Gastroesophageal sphincter (tissue), 4 donors: ENCODE results near the gene TWF2. TPM values are rescaled to one million over a fixed set of nuclear protein-coding genes. Genes with fewer than 3 reads are reported as not detected.

Experiments
- ATAC-seq: fragments of 150-250 bp; one replicate; pipeline ENCODE4 v1.9.1; 2016; ENCODE audit warnings: mild to moderate bottlenecking, moderate library complexity
- H3K27ac ChIP-seq, 4 donors: fragments of 200-600 bp; sonication (generic) in 3 of 4; 1 replicate in 3 of 4; 2 replicates in 1 of 4; pipeline ENCODE4 v1.5.1; 2016 to 2019
- H3K27me3 ChIP-seq: fragments of 200-600 bp; sonication (generic); one replicate; pipeline ENCODE4 v1.5.1; 2019
- H3K36me3 ChIP-seq, 2 donors: fragments of 200-600 bp; sonication (generic); one replicate each; pipeline ENCODE4 v1.5.1; 2019; ENCODE audit warnings: control low read depth in 1 of 2
- H3K4me1 ChIP-seq, 3 donors: fragments of 200-600 bp; sonication (generic); 1 replicate in 2 of 3; 2 replicates in 1 of 3; pipeline ENCODE4 v1.5.1; 2016 to 2019; ENCODE audit warnings: control low read depth in 2 of 3
- H3K4me3 ChIP-seq, 2 donors: fragments of 200-600 bp; sonication (generic); one replicate each; pipeline ENCODE4 v1.5.1; 2019; ENCODE audit warnings: mild to moderate bottlenecking in 1 of 2, moderate library complexity in 1 of 2
- H3K9me3 ChIP-seq, 3 donors: fragments of 200-600 bp; sonication (generic); one replicate each; pipeline ENCODE4 v1.5.1; 2017 to 2019; ENCODE audit warnings: control low read depth in 2 of 3
- EP300 ChIP-seq: sonication (generic); formaldehyde crosslinking; IDR thresholded peaks from one replicate; pipeline ENCODE4 v1.6.1; 2017; ENCODE audit warnings: antibody characterized with exemption, mild to moderate bottlenecking
- POLR2A ChIP-seq, 2 donors: fragments of 450-650 bp; IDR thresholded peaks; one replicate each; pipeline ENCODE4 v1.6.1; 2017; ENCODE audit warnings: antibody characterized with exemption in 2 of 2, mild to moderate bottlenecking in 2 of 2, moderate library complexity in 1 of 2
- POLR2AphosphoS5 ChIP-seq: sonication (generic); formaldehyde crosslinking; IDR thresholded peaks from one replicate; pipeline ENCODE4 v1.6.1; 2017; ENCODE audit warnings: antibody characterized with exemption
- WGBS, 2 donors: methylation state at CpG; one replicate each; pipeline ENCODE4 v1.1.5; 2018; ENCODE audit warnings: low coverage in 1 of 2; 5-methylcytosine and 5-hydroxymethylcytosine counted together
- total RNA-seq, 4 donors: library from RNA; depleted of rRNA; stranded (reverse); fragments of >200 nt; gene quantifications; one replicate each; pipeline ENCODE4 v1.1.0, GENCODE V29; 2016
- TF ChIP-seq, protein P1 (sequence below), 4 experiments: fragments of 200-600 bp in 2 of 4; fragments of 450-650 bp in 2 of 4; sonication (generic) in 1 of 4; IDR thresholded peaks; one replicate each; pipeline ENCODE4 v1.5.1; 2017 to 2019; ENCODE audit warnings: antibody characterized with exemption in 4 of 4, mild to moderate bottlenecking in 2 of 4, moderate library complexity in 2 of 4

Gene TWF2
- total RNA-seq, 4 donors from 2014 or later = 46.8 to 79.5 (median 69.2) TPM

DNA sequence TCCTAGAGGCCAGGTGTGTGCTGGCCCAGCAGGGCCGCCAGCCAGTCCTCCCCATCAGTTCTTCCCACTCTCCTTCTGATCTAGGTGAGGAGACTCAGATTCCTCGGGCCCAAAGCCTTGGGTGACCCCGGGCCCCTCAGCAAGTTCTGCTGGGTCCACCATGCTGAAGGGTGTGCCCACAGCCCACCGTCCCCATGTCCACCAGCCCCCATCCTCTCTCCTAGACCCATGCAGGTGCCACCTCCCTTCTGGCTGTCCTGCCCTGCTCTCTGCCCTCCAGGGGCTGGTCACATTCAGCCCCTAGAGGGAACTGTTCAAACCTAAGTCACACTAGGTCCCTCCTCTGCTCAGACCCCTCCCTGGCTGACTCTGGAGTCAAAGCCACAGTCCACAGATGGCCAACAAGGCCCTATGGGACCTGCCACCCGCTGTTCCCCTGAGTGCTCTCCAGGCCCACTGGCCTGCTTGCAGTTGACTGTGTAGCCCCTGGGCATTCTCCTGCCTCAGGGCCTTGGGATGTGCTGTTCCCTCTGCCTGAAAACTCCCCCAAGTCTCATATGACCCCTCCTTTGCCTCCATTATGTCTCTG is 12.6 kb downstream of the TWF2 start:
- TF ChIP-seq POLR2A (IDR thresholded peaks at IDR 0.05) (no peak), POLR2AphosphoS5 (no peak), EP300 (no peak)
- TF ChIP-seq, protein P1, sequence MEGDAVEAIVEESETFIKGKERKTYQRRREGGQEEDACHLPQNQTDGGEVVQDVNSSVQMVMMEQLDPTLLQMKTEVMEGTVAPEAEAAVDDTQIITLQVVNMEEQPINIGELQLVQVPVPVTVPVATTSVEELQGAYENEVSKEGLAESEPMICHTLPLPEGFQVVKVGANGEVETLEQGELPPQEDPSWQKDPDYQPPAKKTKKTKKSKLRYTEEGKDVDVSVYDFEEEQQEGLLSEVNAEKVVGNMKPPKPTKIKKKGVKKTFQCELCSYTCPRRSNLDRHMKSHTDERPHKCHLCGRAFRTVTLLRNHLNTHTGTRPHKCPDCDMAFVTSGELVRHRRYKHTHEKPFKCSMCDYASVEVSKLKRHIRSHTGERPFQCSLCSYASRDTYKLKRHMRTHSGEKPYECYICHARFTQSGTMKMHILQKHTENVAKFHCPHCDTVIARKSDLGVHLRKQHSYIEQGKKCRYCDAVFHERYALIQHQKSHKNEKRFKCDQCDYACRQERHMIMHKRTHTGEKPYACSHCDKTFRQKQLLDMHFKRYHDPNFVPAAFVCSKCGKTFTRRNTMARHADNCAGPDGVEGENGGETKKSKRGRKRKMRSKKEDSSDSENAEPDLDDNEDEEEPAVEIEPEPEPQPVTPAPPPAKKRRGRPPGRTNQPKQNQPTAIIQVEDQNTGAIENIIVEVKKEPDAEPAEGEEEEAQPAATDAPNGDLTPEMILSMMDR (IDR thresholded peaks at IDR 0.05) = no peak
- H3K4me3 ChIP-seq = no peak overlapping the region
- no peak overlapping the region for H3K27ac ChIP-seq
- peaks cover 0 to 44% of the 10 kb centered on the region in 2 donors for H3K36me3 ChIP-seq
- peaks cover 0 to 11% (median 0%) of the 10 kb centered on the region in 3 donors for H3K4me1 ChIP-seq
- no peaks in the 10 kb centered on the region for H3K27me3 ChIP-seq
- no peak for ATAC-seq
- 77 to 100% methylated on average over 1 to 3 of the region's 5 CpGs for WGBS, 2 donors
- H3K9me3 ChIP-seq = no peaks in the 10 kb centered on the region

GRCh38 chr3:52225452-52226228 is 13.3 kb downstream of the TWF2 start, which contains the start of gene TLR9:
TLR9 (minus strand) TSS chr3:52225645; CDS start chr3:52225529, 116 bp downstream.
- no peak for ATAC-seq
- Histone ChIP-seq H3K36me3 (peaks cover 0 to 38% of the 10 kb centered on the region in 2 donors), H3K4me3 (no peak within 1 kb of the TSS), H3K4me1 (peaks cover 0 to 16% (median 3%) of the 10 kb centered on the region in 3 donors), H3K9me3 (no peaks in the 10 kb centered on the region), H3K27ac (no peak within 1 kb of the TSS), H3K27me3 (no peaks in the 10 kb centered on the region)
- TF ChIP-seq EP300 (no peak), POLR2A (IDR thresholded peaks at IDR 0.05) (no peak), POLR2AphosphoS5 (no peak)
- TF ChIP-seq, protein P1 (IDR thresholded peaks at IDR 0.05) = no peak
- 60 to 80% methylated on average over 1 of the region's 9 CpGs for WGBS, 2 donors

GRCh38 chr3:52223449-52224408 is 15.2 kb downstream of the TWF2 start:
- TF ChIP-seq EP300 = no peak
- TF ChIP-seq, protein P1 (IDR thresholded peaks at IDR 0.05) = no peak
- no peak for TF ChIP-seq POLR2AphosphoS5
- no peak for TF ChIP-seq POLR2A (IDR thresholded peaks at IDR 0.05)
- Histone ChIP-seq H3K27me3 (no peaks in the 10 kb centered on the region), H3K4me1 (peaks cover 0 to 29% (median 4%) of the 10 kb centered on the region in 3 donors), H3K4me3 (no peak overlapping the region), H3K27ac (no peak overlapping the region), H3K36me3 (peaks cover 0 to 19% of the 10 kb centered on the region in 2 donors), H3K9me3 (no peaks in the 10 kb centered on the region)
- WGBS, 2 donors = 89 to 92% methylated on average over 6 to 9 of the region's 32 CpGs
- no peak for ATAC-seq

- peaks cover 0 to 7% of the 10 kb centered on the region in 2 donors for H3K36me3 ChIP-seq
Measured at GRCh38 chr3:52222319-52223221, 16.4 kb downstream of the TWF2 start.

More at GRCh38 chr3:52222319-52223221, 16.4 kb downstream of the TWF2 start:
- Histone ChIP-seq H3K4me3 (no peak overlapping the region), H3K9me3 (no peaks in the 10 kb centered on the region), H3K27ac (no peak overlapping the region), H3K4me1 (peaks cover 0 to 41% (median 4%) of the 10 kb centered on the region in 3 donors), H3K27me3 (no peaks in the 10 kb centered on the region)
- 86% methylated on average over 17 of the region's 41 CpGs; no CpG with 5 or more reads in 1 of the 2 donors for WGBS, 2 donors
- no peak for TF ChIP-seq POLR2AphosphoS5
- no peak for TF ChIP-seq POLR2A (IDR thresholded peaks at IDR 0.05)
- no peak for TF ChIP-seq EP300
- TF ChIP-seq, protein P1 (IDR thresholded peaks at IDR 0.05) = no peak
- ATAC-seq = no peak
